GM19238 (cell line): ENCODE results near the gene REG4.

Experiments used
- DNase-seq: peaks from one replicate; pipeline ENCODE4 v3.0.0; 2011; ENCODE audit warnings: low spot score; ENCODE audit not compliant: insufficient read length

The REG4 gene

GRCh38 chr1:119781434-119782210, 29.6 kb downstream of the REG4 start:
- no peak for DNase-seq

- no peak for DNase-seq
These were observed 31.3 kb downstream of the REG4 start for GRCh38 chr1:119779869-119780356.

GRCh38 chr1:119778886-119779560, 32.2 kb downstream of the REG4 start:
- no peak for DNase-seq

DNA sequence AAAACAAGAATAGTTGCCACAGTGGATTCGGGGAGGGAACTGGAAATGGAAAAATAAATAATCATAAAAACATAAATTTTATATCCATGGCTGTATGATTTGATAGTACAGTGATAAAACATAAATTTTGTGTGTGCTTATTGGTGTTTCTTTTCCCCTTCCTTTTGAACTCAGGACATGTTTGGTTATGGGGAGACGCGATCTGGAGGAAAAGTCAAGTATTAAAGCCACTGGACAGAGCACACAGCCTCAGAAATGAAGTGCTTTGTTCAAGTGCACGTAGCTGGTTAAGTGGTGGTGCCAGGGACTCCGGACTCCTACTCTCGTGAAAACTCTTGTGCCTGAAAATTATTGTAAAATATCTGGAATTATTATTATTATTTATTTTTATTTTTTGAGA, 32.9 kb downstream of the REG4 start:
- no peak for DNase-seq

DNA sequence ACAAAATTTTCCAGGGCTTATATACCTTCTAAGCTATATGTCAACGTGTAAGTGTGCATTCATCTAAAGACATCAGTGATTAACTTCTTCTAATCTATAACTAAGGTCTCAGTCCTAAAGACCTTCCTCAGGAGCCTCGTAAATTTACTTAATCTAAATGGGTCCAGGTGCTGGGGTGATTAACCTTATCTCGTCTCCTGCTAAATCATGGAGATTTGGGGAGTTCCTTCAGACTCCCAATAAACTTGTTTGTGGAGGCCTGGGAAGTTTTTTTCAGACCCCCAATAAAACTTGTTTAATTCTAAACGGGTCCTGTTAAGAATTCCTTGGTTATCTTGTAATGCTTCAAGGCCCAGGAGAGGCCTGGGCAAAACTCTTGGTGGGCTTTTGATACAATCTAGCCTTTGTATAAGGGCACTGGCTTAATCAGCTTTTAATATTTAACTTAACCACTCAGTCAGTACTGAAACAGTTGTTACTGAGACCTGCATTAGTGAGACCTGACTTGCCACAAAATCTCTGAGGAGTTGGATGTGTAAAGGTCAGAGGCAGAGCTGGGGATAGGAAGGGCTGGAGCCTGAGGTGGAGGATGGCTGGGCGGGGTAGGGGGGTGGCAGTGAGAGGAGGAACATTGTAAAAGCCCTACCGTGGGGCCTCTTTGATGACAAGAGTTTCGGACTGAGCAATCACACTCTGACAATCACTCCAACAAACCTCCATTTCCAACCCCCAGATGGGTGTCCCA, 36.3 kb downstream of the REG4 start:
- DNase-seq: no peak

DNA sequence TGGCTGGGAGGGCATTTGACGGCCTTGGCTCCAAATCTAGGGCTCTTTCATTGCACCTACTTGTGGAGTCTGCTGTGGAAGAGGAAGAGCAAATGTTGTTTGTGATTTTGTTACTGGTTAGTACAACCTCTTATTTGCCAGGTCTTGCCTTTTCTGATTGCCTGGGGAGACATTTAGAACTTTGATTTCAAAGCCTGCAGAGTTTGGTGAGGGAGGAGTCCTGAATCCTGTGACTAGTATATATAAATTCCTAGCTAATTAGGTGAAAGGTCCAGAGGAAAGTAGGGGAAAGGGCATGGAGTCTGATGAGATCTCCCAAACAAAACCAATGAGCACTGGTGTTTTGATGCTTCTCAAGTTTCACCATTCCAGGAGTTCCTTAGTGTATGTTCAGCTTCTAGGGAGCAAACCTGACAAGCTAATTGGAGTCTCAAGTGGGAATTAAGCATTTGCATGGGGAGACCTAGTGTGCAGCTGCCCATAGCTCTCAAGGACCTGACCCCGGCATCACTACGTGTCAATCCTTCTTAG, 37.5 kb downstream of the REG4 start:
- no peak for DNase-seq

GRCh38 chr1:119772298-119772697, 39.0 kb downstream of the REG4 start:
- DNase-seq: no peak

DNA sequence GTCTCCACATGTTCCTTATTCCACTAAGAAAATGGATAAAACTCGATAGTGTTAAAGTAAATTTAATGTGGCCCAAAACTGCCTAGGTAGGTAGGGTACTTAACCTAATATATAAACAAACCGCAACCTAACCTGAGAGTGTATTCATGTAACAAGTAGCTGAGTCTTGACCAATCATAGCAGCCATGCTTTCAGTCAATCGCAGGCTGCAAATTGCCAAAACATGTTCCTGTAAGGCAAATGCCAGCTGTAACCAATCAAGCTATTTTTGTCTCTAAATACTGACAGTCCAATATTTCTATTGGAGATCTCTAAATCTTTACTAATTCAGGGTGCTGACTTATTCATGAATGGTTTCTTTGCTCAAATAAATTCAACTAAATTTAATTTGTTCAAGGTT, 39.5 kb downstream of the REG4 start:
- no peak for DNase-seq

DNA sequence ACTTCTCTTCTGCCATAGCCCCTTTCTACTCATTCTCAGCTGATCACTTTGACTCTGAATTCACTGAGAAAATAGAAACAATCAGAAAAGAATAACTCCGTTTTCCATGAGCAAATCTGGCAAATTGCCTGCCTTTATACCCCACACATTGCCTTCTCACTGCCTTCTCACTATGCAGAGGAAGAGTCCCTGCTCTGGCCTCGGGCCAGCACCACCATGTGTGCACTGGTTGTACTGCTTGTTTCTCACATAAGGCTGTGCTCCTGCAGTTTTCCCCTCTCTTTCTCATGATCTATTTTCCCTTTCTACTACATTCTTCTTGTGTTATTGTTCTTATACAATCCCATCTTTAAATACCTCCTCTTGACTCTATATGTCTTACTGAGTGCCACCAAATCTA, 40.2 kb downstream of the REG4 start:
- DNase-seq: no peak

- DNase-seq: no peak
These were observed 42.5 kb downstream of the REG4 start, which contains the start of gene HMGCS2 for GRCh38 chr1:119768778-119769177. HMGCS2 (minus strand) TSS chr1:119768905; CDS start chr1:119768844, 61 bp downstream.

DNA sequence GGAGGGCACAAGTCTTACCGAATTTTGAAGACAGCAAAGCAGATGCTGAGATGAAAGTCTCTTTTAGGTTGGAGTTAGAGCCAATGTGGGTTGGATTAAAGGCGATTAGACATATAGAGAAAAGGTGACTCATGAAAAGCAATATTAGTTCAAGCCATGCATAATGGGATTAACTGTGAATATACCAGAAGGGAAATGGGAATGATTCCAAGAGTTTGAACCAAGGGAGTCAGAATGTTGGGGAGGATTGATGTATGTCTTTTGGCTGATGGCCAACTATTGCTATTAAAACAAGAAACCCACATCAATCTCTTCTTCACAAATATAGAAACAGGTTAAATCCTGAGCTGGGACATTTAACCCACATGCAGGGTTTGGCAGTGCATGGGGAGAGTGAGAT, 43.8 kb downstream of the REG4 start:
- no peak for DNase-seq

- no peak for DNase-seq
These were observed 44.9 kb downstream of the REG4 start for GRCh38 chr1:119766374-119766794.

DNA sequence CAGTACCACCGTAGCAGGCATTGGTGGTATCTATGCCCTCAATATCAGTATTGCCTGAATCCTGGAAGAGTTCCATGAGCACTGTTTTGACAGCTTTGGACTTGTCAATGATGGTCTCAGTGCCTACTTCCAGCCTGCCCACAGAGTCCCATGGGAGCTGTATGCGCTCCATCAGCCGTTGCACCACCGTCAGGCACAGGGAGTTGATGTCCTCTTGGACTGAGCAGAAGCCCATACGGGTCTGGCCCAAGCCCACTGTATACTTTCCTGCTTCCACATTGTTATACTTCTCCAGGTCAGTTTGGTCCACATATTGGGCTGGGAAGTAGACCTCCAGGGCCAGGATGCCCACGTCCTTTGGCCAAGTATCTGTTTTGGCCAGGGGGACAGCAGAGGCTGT, 47.0 kb downstream of the REG4 start:
- no peak for DNase-seq

- DNase-seq: no peak
These were observed 48.3 kb downstream of the REG4 start for GRCh38 chr1:119762953-119763352.

DNA sequence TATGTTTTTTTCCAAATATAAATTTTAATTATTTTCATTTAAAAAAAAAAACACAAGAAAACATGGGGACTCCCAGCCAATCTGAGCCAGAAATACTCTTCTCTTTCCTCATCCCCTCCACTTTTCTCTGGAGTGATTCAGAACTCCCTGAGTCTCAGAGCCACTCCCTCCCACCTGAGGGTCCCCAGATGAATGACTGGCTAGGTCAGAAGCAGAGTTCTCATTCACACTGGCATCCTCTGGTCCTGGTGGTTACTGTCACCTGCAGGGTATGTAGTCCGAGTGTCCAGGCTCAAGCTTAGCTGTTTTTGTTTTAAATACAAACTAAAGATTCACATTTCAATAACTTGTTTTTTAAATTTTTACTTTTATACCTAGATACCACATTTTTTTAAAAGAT, 48.9 kb downstream of the REG4 start:
- DNase-seq: no peak

DNA sequence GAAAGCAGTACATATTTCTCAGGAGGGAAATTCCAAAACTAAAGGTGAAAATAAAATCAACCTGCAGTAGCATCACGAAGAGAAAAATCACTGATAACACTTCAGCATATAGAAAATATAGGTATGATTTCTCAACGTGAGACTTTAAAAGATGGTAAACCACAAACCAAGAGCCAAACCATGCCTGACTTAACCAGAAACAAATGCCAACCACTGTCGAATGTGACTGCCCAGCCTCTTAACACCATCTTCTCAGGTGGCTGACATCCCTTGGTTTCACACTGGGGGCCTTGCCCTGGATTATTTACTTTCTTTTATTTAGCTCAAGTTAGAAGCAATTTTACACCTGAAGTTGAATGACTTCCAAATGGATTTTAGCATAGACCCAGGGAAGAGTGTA, 52.7 kb downstream of the REG4 start:
- DNase-seq: no peak

GRCh38 chr1:119752592-119752991, 58.7 kb downstream of the REG4 start:
- no peak for DNase-seq

DNA sequence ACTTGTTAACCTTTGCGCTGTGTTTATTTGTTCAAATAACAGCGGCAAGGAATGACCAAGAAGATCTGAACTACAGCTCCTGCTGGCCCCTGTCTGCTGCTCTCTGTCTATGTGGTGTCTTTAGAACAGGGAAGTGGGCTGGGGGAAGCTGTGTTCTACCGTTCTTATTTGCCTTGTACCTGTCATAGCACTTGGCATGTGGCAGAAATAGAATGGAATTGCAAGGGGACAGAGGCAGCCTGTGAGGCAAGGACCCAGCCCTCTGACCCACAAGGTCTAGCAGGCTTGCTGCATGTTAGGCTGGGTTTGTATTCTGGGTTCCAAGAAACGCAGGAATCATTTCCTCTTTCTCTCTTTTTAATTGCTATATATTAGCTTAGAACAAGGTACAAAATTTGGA, 63.2 kb downstream of the REG4 start:
- no peak for DNase-seq

DNA sequence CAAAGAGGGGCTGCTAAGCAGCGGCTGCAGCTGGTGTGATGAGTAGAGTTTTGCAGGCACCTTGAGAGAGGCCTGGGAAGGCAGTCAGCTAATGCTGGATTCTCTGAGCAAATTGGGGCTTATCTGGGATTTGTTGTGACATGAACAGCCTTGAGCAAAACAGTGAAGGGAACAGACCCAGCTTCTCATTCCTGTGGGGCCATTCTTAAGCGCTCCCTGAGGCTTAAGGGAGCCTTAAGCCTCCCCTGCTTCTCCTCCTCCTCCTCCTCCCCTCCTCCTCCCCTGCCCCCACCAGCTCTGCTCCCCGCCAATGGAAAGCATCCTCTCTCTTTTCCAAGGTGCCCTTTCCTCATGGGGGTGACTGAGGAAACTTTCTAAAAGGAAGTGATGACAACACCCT, 63.8 kb downstream of the REG4 start:
- no peak for DNase-seq

DNA sequence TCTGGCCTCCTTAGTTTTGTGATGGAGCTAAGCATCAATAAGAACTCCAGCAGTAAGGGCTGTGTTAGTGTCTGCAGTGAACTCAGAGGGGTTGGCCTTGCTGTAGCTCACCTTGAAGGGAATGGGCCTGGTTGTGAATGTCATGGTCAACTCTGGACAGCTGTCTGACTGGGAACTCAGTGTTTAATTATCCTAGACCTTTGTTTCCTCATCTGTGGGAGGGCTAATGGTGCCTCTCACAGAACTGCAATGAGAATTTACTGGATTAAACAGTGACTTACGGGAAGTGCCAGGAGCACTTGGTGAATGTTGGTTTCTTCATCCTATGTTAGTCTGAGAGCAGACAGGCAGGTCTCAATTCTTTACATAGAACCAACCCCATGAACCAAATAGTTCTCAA, 66.2 kb downstream of the REG4 start:
- DNase-seq: no peak

GRCh38 chr1:119744598-119744942, 66.7 kb downstream of the REG4 start:
- no peak for DNase-seq
